ENCODE data around the gene UBTD1. TPM values are rescaled to one million over a fixed set of nuclear protein-coding genes. Genes with fewer than 3 reads are reported as not detected.

UBTD1 gene
- total RNA-seq, 1 donor from 2014 or later: 32.5 TPM

DNA sequence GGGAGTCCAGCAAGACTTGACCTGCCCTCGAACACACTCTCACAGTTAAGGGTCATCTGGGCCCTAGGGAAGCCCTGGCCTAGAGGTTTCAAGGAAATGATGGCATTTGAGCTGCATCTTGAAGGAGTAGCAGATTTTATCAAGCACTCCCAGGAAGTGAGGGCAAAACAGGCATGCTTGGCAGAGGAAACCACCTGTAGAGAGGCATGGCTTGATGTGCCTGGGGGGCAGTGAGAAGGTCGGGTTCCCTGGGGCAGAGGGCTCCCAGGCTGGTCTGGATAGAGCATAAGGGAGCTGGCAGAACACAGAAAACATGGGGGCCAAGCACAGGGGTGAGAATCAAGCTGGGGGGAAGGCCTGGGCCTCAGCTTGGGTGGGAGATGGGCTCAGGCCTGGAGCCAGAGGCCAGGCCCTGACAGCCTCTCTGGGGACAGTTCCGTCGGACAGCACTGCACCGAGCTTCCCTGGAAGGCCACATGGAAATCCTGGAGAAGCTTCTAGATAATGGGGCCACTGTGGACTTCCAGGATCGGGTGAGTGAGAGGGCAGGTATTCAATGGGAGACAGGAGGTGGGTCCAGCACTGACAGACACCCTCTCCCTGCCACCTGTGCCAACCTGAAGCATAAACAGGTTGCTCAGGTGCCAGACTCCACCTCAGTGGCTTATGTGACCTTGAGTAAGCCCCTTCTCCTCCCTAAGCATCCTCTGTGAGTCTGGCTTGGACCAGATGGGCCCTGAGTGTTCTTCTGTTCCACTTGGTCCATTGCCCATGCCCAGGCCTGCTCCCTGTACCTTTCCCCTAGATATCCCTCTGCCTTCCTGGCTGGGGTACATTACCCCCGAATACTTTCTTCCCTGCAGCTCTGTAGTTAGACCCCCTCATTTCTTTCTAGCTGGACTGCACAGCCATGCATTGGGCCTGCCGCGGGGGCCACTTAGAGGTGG is 82.0 kb downstream of the UBTD1 start:
- DNase-seq (ENCODE audit: low read depth): no peak
- no peak overlapping the region for H3K4me3 ChIP-seq (ENCODE audit: low read depth, low read length)
- H3K27me3 ChIP-seq (ENCODE audit: control insufficient read depth, insufficient read depth, low read length): no peaks in the 10 kb centered on the region
- H3K36me3 ChIP-seq (ENCODE audit: control insufficient read depth, insufficient read depth, low read length): no peaks in the 10 kb centered on the region
- TF ChIP-seq, protein P1, sequence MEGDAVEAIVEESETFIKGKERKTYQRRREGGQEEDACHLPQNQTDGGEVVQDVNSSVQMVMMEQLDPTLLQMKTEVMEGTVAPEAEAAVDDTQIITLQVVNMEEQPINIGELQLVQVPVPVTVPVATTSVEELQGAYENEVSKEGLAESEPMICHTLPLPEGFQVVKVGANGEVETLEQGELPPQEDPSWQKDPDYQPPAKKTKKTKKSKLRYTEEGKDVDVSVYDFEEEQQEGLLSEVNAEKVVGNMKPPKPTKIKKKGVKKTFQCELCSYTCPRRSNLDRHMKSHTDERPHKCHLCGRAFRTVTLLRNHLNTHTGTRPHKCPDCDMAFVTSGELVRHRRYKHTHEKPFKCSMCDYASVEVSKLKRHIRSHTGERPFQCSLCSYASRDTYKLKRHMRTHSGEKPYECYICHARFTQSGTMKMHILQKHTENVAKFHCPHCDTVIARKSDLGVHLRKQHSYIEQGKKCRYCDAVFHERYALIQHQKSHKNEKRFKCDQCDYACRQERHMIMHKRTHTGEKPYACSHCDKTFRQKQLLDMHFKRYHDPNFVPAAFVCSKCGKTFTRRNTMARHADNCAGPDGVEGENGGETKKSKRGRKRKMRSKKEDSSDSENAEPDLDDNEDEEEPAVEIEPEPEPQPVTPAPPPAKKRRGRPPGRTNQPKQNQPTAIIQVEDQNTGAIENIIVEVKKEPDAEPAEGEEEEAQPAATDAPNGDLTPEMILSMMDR (IDR thresholded peaks at IDR 0.05; ENCODE audit: insufficient read depth, low read length, poor library complexity, severe bottlenecking): no peak

DNA sequence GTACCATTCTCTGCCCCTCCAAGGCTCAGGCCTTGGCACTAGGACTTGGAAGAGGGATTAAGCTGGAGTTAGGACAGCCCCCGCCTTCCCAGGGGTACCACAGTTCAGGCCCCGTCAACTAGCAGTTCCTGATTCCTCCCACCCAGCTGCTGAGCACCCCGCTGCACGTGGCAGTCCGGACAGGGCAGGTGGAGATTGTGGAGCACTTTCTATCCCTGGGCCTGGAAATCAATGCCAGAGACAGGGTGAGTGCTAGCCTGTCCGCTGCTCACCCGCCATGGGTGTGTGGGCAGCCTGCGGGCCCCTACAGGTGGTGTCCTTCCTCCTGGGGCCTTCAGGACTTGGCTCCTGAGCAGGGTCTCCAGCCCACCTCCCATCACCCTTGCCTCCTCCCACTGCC is 83.4 kb downstream of the UBTD1 start:
- Histone ChIP-seq H3K4me3 (ENCODE audit: low read depth, low read length) (no peak overlapping the region), H3K27me3 (ENCODE audit: control insufficient read depth, insufficient read depth, low read length) (no peaks in the 10 kb centered on the region), H3K36me3 (ENCODE audit: control insufficient read depth, insufficient read depth, low read length) (no peaks in the 10 kb centered on the region)
- TF ChIP-seq, protein P1 (IDR thresholded peaks at IDR 0.05; ENCODE audit: insufficient read depth, low read length, poor library complexity, severe bottlenecking): no peak
- DNase-seq (ENCODE audit: low read depth): no peak

DNA sequence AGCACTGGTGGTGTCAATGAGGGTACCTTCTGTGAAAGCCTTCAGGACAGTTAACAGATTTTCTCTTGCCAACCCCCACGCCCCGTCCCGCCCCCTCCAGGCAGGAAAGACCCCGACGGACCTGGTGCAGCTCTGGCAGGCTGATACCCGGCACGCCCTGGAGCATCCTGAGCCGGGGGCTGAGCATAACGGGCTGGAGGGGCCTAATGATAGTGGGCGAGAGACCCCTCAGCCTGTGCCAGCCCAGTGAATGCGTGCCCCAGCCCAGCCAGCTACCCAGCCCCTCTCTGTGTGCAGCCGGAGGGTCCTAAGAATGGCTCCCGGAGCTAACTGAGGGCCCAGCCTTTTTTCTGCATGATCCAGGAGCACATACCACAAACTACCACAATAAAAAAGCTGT is 84.8 kb downstream of the UBTD1 start:
- TF ChIP-seq, protein P1 (IDR thresholded peaks at IDR 0.05; ENCODE audit: insufficient read depth, low read length, poor library complexity, severe bottlenecking): no peak
- H3K27me3 ChIP-seq (ENCODE audit: control insufficient read depth, insufficient read depth, low read length): no peaks in the 10 kb centered on the region
- H3K36me3 ChIP-seq (ENCODE audit: control insufficient read depth, insufficient read depth, low read length): no peaks in the 10 kb centered on the region
- H3K4me3 ChIP-seq (ENCODE audit: low read depth, low read length): no peak overlapping the region
- DNase-seq (ENCODE audit: low read depth): no peak

DNA sequence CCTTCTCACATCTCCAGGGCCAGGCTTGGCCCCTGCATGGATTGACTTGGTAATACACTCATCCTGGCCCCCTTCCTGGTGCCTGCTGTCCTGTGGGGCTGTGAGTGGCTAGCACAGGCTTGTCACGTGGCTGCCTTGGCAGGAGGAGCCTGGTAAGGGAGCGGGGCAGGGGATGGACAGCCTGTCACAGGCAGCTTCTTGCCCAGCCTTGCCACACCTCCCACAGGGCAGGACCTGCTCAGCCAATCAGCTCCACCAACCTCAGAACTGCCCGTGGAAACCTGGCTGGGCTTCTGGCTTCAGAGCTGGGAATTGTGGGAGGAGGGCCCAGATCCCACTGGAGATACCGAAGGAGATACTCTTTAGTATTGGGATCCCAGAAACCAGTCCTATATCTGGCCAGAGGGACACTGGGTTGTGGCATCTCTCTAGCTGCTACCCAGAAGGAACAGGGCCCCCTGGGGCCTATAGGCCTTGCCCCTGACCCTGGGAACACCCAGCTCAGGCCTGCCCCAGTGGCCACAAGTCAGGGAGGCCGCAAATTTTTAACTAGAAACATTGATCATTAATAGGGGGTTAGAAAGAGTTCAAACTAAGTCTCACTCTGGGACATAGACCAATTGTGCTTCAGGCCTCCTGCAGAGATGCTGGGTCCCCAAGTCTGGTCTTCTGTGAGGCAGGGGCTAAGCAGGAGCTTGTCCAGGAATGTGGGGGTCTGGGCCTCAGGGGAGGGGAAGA is 85.5 kb downstream of the UBTD1 start, which contains the start of gene HOGA1:
Gene HOGA1, plus strand, starts transcription at position 330 of the 738 bp plus-strand sequence. Its CDS starts 315 bp downstream, at position 645.
- Histone ChIP-seq H3K4me3 (ENCODE audit: low read depth, low read length) (peak within 1 kb of the TSS; percentile 1), H3K27me3 (ENCODE audit: control insufficient read depth, insufficient read depth, low read length) (no peaks in the 10 kb centered on the region), H3K36me3 (ENCODE audit: control insufficient read depth, insufficient read depth, low read length) (no peaks in the 10 kb centered on the region)
- peak; percentile 89 for DNase-seq (ENCODE audit: low read depth)
- TF ChIP-seq, protein P1 (IDR thresholded peaks at IDR 0.05; ENCODE audit: insufficient read depth, low read length, poor library complexity, severe bottlenecking): no peak

DNA sequence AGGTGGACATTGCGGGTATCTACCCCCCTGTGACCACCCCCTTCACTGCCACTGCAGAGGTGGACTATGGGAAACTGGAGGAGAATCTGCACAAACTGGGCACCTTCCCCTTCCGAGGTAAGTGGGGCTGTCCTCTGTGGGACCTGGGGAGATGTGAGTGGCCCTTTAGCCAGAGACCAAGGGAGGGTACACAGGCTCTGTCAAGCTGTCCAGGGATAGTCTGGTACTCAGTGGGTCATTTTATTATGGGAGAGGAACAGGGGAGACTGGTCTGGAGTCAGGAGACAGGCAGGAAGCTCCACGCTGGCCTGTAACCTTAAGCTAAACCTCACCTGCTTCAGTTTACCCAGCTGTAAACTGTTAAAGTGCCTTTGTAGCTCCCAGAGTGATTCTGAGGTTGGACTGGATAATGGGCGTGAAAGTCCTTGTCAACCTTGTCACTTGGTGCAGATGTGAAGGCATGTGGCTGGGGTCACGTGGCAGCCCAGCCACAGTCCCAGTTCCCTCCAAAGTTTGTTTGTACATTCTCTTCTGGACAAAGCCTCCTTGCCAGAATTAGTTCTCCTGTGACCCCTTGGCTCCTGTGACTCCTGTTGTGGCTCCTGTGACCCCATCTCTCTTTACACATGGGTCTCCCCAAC is 86.2 kb downstream of the UBTD1 start:
- no peaks in the 10 kb centered on the region for H3K36me3 ChIP-seq (ENCODE audit: control insufficient read depth, insufficient read depth, low read length)
- no peak for DNase-seq (ENCODE audit: low read depth)
- no peaks in the 10 kb centered on the region for H3K27me3 ChIP-seq (ENCODE audit: control insufficient read depth, insufficient read depth, low read length)
- TF ChIP-seq, protein P1 (IDR thresholded peaks at IDR 0.05; ENCODE audit: insufficient read depth, low read length, poor library complexity, severe bottlenecking): no peak
- peak overlapping the region; percentile 1 for H3K4me3 ChIP-seq (ENCODE audit: low read depth, low read length)

All from kidney epithelial cell (primary cell).